DND-41 (cell line): ENCODE measurements around the gene HPCAL1.

Experiments
- CTCF ChIP-seq: IDR thresholded peaks from 2 replicates; pipeline ENCODE4 v1.5.1; 2012; ENCODE audit warnings: borderline replicate concordance, low read length, moderate library complexity, mild to moderate bottlenecking; ENCODE audit not compliant: poor library complexity, severe bottlenecking; ENCODE audit errors: extremely low read depth
- EZH2 ChIP-seq: IDR thresholded peaks from 3 replicates; pipeline ENCODE4 v1.6.1; 2012; ENCODE audit warnings: borderline replicate concordance, low read depth, mild to moderate bottlenecking, moderate library complexity, low read length, inconsistent platforms; ENCODE audit not compliant: severe bottlenecking

GRCh38 chr2:10413503-10413902, 110.8 kb downstream of the HPCAL1 start:
- TF ChIP-seq EZH2 (no peak), CTCF (no peak)
